HepG2 (cell line): Measurements from ENCODE around the gene ELAC1. TPM values are rescaled to one million over a fixed set of nuclear protein-coding genes. Genes with fewer than 3 reads are reported as not detected.

Source experiments
- FIP1L1 ChIP-seq: fragments of 200-400 bp; formaldehyde crosslinking; IDR thresholded peaks from 2 replicates; pipeline ENCODE4 v1.6.1; 2018; ENCODE audit warnings: low read depth, mild to moderate bottlenecking, low read length, moderate library complexity, borderline replicate concordance; ENCODE audit not compliant: insufficient read depth
- MAFK ChIP-seq, 2 experiments: IDR thresholded peaks in 1 of 2; conservative IDR thresholded peaks in 1 of 2; 2 replicates each; pipeline ENCODE4 v1.6.1; 2011; ENCODE audit warnings: improper control_type of control experiment in 2 of 2, low read length in 2 of 2
- NCOA5 ChIP-seq: sonication (generic); formaldehyde crosslinking; IDR thresholded peaks from 2 replicates; pipeline ENCODE4 v1.4.0; 2020; ENCODE audit warnings: missing genetic modification reagents
- SP1 ChIP-seq, 2 experiments: fragments of 450-650 bp in 1 of 2; sonication (generic) in 1 of 2; formaldehyde crosslinking in 1 of 2; IDR thresholded peaks; 2 replicates each; pipeline versions ENCODE4 v1.4.0 to v1.6.1; 2016 to 2020; ENCODE audit warnings: missing genetic modification reagents in 1 of 2
- ZNF550 ChIP-seq: sonication (generic); formaldehyde crosslinking; IDR thresholded peaks from 2 replicates; pipeline ENCODE4 v1.4.0; 2020; ENCODE audit warnings: mild to moderate bottlenecking, missing genetic modification reagents, borderline replicate concordance
- polyA plus RNA-seq, 8 experiments: library from polyadenylated mRNA; depleted of rRNA in 3 of 8; stranded (reverse) in 7 of 8; unstranded in 1 of 8; fragments of >200 nt; fragmentation: Illumina TruSeq in 4 of 8; extraction: Trizol in 4 of 8; gene quantifications; 2 replicates each; pipeline versions ENCODE4 v1.2.1 to v1.2.3, GENCODE V29; 2011 to 2016; ENCODE audit warnings: low read depth in 4 of 8, missing spikeins in 1 of 8, mixed read lengths in 1 of 8; ENCODE audit not compliant: insufficient read depth in 1 of 8
- total RNA-seq, 5 experiments: library from RNA; depleted of rRNA; stranded (reverse); fragments of >200 nt; fragmentation: Illumina TruSeq; extraction: Trizol; gene quantifications; 2 replicates each; pipeline ENCODE4 v1.2.3, GENCODE V29; 2016; ENCODE audit warnings: low read depth in 1 of 5
- TF ChIP-seq, protein P1 (sequence below): sonication (generic); formaldehyde crosslinking; IDR thresholded peaks from 2 replicates; pipeline ENCODE4 v1.4.0; 2020; ENCODE audit warnings: missing genetic modification reagents
- TF ChIP-seq, protein P2 (sequence below): sonication (generic); formaldehyde crosslinking; IDR thresholded peaks from 2 replicates; pipeline ENCODE4 v1.4.0; 2020; ENCODE audit warnings: mild to moderate bottlenecking, missing genetic modification reagents, borderline replicate concordance
- TF ChIP-seq, protein P3 (sequence below): sonication (generic); formaldehyde crosslinking; IDR thresholded peaks from 2 replicates; pipeline ENCODE4 v1.9.0; 2021; ENCODE audit warnings: missing genetic modification reagents, mild to moderate bottlenecking, borderline replicate concordance
- TF ChIP-seq, protein P4 (sequence below): sonication (generic); formaldehyde crosslinking; IDR thresholded peaks from 2 replicates; pipeline ENCODE4 v1.5.0; 2020; ENCODE audit warnings: mild to moderate bottlenecking, missing genetic modification reagents, borderline replicate concordance

ELAC1 gene
- total and polyA plus RNA-seq, 2 of the 13 experiments (the other 11 are each of a cell fraction or from before 2014, with no cell fraction given) = 1.9 to 3.6 TPM

DNA sequence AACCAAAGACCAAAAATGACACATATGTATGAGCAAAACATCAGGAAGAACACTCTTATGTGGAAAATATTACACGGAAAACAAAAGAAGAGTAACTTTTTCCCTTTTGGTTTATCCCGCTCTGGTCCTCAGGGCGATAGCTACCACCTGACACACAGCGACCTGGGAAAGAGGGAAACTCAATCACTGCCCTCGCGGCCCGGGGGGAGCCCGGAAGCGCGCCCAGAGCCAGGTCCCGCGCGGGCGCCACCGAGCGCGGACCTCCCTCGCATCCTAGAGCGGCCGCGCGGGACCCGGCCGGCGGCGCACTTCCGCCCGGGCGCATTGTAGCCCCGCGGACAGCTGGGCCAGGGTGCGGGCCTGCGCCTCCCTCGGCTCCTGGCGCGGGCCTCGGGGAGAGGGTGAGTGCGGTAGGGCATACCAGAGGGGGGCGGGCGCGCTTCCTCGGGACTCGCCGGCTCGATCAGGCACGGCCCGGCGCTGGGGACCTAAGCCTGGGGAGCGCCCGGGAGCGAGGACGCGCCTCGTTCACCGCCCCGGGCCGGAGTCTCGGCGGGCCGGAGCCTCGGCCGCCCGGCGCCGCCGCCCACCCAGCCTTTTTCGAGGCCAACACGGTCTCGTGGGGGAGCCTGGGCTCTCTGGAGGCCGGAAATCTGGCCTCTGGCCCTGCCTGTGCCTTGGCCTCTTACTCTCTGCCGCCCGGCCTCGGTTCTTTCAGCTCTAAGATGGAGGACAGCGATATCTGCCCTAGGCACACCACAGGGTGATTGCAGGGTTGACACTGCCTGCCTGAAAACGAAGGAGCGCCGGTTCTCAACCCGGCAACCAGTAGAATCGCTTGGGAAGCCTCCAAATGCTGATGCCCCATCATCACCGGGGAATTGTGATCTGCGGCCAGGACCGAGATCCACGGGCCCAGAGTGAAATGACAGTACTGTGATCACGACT lies at the start of gene ELAC1 (continued):
- TF ChIP-seq, protein P1, sequence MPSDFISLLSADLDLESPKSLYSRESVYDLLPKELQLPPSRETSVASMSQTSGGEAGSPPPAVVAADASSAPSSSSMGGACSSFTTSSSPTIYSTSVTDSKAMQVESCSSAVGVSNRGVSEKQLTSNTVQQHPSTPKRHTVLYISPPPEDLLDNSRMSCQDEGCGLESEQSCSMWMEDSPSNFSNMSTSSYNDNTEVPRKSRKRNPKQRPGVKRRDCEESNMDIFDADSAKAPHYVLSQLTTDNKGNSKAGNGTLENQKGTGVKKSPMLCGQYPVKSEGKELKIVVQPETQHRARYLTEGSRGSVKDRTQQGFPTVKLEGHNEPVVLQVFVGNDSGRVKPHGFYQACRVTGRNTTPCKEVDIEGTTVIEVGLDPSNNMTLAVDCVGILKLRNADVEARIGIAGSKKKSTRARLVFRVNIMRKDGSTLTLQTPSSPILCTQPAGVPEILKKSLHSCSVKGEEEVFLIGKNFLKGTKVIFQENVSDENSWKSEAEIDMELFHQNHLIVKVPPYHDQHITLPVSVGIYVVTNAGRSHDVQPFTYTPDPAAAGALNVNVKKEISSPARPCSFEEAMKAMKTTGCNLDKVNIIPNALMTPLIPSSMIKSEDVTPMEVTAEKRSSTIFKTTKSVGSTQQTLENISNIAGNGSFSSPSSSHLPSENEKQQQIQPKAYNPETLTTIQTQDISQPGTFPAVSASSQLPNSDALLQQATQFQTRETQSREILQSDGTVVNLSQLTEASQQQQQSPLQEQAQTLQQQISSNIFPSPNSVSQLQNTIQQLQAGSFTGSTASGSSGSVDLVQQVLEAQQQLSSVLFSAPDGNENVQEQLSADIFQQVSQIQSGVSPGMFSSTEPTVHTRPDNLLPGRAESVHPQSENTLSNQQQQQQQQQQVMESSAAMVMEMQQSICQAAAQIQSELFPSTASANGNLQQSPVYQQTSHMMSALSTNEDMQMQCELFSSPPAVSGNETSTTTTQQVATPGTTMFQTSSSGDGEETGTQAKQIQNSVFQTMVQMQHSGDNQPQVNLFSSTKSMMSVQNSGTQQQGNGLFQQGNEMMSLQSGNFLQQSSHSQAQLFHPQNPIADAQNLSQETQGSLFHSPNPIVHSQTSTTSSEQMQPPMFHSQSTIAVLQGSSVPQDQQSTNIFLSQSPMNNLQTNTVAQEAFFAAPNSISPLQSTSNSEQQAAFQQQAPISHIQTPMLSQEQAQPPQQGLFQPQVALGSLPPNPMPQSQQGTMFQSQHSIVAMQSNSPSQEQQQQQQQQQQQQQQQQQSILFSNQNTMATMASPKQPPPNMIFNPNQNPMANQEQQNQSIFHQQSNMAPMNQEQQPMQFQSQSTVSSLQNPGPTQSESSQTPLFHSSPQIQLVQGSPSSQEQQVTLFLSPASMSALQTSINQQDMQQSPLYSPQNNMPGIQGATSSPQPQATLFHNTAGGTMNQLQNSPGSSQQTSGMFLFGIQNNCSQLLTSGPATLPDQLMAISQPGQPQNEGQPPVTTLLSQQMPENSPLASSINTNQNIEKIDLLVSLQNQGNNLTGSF (CRISPR knock-in tag) = peak; percentile 82
- 0 out of 2 replicates have a peak, but pooled peaks have one; percentile 62 for TF ChIP-seq ZNF550 (CRISPR knock-in tag)
- no peak for TF ChIP-seq NCOA5 (CRISPR knock-in tag)
- TF ChIP-seq SP1 (IDR thresholded peaks at IDR 0.05) = no peak
- TF ChIP-seq SP1 (CRISPR knock-in tag; IDR thresholded peaks at IDR 0.05) = peak; percentile 8; the same call in 1 of the 2 replicates
- TF ChIP-seq, protein P2, sequence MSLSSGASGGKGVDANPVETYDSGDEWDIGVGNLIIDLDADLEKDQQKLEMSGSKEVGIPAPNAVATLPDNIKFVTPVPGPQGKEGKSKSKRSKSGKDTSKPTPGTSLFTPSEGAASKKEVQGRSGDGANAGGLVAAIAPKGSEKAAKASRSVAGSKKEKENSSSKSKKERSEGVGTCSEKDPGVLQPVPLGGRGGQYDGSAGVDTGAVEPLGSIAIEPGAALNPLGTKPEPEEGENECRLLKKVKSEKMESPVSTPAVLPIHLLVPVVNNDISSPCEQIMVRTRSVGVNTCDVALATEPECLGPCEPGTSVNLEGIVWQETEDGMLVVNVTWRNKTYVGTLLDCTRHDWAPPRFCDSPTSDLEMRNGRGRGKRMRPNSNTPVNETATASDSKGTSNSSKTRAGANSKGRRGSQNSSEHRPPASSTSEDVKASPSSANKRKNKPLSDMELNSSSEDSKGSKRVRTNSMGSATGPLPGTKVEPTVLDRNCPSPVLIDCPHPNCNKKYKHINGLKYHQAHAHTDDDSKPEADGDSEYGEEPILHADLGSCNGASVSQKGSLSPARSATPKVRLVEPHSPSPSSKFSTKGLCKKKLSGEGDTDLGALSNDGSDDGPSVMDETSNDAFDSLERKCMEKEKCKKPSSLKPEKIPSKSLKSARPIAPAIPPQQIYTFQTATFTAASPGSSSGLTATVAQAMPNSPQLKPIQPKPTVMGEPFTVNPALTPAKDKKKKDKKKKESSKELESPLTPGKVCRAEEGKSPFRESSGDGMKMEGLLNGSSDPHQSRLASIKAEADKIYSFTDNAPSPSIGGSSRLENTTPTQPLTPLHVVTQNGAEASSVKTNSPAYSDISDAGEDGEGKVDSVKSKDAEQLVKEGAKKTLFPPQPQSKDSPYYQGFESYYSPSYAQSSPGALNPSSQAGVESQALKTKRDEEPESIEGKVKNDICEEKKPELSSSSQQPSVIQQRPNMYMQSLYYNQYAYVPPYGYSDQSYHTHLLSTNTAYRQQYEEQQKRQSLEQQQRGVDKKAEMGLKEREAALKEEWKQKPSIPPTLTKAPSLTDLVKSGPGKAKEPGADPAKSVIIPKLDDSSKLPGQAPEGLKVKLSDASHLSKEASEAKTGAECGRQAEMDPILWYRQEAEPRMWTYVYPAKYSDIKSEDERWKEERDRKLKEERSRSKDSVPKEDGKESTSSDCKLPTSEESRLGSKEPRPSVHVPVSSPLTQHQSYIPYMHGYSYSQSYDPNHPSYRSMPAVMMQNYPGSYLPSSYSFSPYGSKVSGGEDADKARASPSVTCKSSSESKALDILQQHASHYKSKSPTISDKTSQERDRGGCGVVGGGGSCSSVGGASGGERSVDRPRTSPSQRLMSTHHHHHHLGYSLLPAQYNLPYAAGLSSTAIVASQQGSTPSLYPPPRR (CRISPR knock-in tag) = no peak
- no peak for TF ChIP-seq FIP1L1
- TF ChIP-seq, protein P3, sequence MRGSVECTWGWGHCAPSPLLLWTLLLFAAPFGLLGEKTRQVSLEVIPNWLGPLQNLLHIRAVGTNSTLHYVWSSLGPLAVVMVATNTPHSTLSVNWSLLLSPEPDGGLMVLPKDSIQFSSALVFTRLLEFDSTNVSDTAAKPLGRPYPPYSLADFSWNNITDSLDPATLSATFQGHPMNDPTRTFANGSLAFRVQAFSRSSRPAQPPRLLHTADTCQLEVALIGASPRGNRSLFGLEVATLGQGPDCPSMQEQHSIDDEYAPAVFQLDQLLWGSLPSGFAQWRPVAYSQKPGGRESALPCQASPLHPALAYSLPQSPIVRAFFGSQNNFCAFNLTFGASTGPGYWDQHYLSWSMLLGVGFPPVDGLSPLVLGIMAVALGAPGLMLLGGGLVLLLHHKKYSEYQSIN (CRISPR knock-in tag) = no peak
- TF ChIP-seq MAFK (conservative IDR thresholded peaks at IDR 0.05 in 1 of 2, IDR thresholded peaks at IDR 0.05 in 1 of 2; ENCODE audit: low read length in 2 of 2) = no peak
- TF ChIP-seq, protein P4, sequence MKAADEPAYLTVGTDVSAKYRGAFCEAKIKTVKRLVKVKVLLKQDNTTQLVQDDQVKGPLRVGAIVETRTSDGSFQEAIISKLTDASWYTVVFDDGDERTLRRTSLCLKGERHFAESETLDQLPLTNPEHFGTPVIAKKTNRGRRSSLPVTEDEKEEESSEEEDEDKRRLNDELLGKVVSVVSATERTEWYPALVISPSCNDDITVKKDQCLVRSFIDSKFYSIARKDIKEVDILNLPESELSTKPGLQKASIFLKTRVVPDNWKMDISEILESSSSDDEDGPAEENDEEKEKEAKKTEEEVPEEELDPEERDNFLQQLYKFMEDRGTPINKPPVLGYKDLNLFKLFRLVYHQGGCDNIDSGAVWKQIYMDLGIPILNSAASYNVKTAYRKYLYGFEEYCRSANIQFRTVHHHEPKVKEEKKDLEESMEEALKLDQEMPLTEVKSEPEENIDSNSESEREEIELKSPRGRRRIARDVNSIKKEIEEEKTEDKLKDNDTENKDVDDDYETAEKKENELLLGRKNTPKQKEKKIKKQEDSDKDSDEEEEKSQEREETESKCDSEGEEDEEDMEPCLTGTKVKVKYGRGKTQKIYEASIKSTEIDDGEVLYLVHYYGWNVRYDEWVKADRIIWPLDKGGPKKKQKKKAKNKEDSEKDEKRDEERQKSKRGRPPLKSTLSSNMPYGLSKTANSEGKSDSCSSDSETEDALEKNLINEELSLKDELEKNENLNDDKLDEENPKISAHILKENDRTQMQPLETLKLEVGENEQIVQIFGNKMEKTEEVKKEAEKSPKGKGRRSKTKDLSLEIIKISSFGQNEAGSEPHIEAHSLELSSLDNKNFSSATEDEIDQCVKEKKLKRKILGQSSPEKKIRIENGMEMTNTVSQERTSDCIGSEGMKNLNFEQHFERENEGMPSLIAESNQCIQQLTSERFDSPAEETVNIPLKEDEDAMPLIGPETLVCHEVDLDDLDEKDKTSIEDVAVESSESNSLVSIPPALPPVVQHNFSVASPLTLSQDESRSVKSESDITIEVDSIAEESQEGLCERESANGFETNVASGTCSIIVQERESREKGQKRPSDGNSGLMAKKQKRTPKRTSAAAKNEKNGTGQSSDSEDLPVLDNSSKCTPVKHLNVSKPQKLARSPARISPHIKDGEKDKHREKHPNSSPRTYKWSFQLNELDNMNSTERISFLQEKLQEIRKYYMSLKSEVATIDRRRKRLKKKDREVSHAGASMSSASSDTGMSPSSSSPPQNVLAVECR (CRISPR knock-in tag) = peak; percentile 80; the same call in 1 of the 2 replicates
